Stimulated activated naive CD8-positive, alpha-beta T cell treated with anti-CD3 and anti-CD28 coated beads, Interleukin-15, Interleukin-2, amounts not matched to agents 100 ng/mL and 50 ng/mL, for 24 hours (primary cell): ENCODE data around the gene EQTN.
A peak's percentile ranks its signal among the peaks of the same experiment; 100 is the strongest.

Source experiments
- H3K27ac Mint-ChIP-seq: one replicate; pipeline ENCODE4 v1.8.0; 2021; ENCODE audit warnings: mild to moderate bottlenecking, mixed read lengths
- H3K27me3 Mint-ChIP-seq: one replicate; pipeline ENCODE4 v1.8.0; 2021; ENCODE audit warnings: mixed read lengths
- H3K36me3 Mint-ChIP-seq: one replicate; pipeline ENCODE4 v1.8.0; 2021; ENCODE audit warnings: low read depth, mixed read lengths
- H3K4me1 Mint-ChIP-seq: one replicate; pipeline ENCODE4 v1.8.0; 2021; ENCODE audit warnings: low read depth, mixed read lengths
- H3K4me3 Mint-ChIP-seq: one replicate; pipeline ENCODE4 v1.8.0; 2021; ENCODE audit warnings: mild to moderate bottlenecking, mixed read lengths
- H3K9me3 Mint-ChIP-seq: one replicate; pipeline ENCODE4 v1.8.0; 2021; ENCODE audit warnings: mixed read lengths

The EQTN gene

DNA sequence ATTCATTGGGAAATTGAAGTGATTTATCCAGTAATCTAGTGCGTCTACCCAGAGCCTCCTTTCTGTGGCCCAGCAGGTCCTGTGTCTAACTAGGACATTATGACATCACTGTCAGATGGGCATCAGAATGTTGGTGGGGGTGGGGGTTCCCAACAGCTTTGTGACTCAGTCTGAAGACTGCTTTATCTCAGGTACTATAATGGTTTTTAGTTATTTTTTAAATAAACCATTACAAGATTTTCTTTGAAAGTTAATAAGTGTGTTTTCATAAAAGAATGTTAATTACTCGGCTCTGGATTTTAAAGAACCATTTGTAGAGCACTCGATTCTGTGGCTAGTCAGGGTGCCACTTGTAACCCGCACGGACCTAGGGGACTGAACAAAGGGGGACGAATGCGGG is at the start of gene EQTN:
Gene EQTN, minus strand, starts transcription at position 101 of the 400 bp plus-strand sequence. Its CDS starts 95 bp downstream, at position 6.
- H3K27ac Mint-ChIP-seq: no peak within 1 kb of the TSS
- no peaks in the 10 kb centered on the region for H3K27me3 Mint-ChIP-seq
- no peak within 1 kb of the TSS for H3K4me3 Mint-ChIP-seq

DNA sequence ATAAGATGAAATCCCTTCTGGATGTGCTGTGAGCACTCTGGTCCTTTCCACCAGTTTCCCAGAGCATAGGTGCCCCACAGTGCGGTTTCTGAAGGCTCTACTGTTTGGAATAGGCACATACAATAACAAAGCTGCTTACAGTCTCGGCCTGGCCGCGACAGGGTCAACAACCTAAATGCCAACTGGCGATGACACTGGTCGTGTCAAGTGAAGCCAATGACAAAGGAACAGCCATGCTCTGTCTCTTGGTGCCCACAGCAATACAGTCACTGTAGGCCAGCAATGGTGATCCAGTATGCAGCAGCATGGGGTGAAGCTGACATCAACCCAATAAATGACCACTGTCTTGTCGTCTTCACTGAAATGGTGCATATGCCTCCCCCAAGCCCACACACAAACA is 47.8 kb upstream of the EQTN start:
- Mint-ChIP-seq H3K9me3 (no peaks in the 10 kb centered on the region), H3K36me3 (peaks cover 4% of the 10 kb centered on the region), H3K4me3 (no peak overlapping the region), H3K27me3 (no peaks in the 10 kb centered on the region), H3K27ac (no peak overlapping the region), H3K4me1 (peaks cover 13% of the 10 kb centered on the region)

More for the DNA sequence above, at the start of gene EQTN:
- Mint-ChIP-seq H3K36me3 (no peaks in the 10 kb centered on the region), H3K9me3 (no peaks in the 10 kb centered on the region), H3K4me1 (no peaks in the 10 kb centered on the region)

DNA sequence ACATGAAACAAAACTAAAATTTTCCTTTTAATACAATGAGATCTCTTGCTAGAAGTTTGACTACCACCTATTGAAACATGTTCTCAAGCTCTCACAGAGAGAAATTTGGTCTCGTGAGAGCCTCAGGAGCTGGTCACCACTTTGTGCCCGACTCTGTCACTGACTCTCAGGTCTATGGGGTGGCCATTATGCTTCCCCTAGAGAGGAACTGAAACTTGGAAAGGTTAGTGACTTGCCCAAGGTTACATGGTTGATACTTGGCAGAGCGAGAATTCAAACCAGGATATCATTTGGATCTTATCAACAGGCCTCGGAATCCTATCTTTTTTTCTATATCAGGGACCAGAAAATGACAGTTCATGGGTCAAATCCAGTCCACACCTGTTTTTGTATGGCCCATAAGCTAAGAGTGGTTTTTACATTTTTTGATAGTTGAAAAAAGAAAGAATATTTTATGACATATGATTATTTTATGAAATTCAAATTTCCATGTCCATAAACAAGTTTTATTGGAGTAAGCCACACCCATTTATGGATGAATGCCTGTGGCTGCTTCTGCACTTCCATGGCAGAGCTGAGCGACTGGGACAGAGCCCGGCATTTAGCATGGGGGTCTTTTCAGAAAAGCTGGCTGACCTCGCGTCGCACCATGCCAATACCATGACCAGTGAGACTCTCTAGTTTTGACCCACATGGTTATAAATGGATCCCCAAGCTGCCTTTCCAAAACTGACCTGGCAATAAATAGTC is 44.8 kb upstream of the EQTN start:
- no peak overlapping the region for H3K27ac Mint-ChIP-seq
- no peaks in the 10 kb centered on the region for H3K27me3 Mint-ChIP-seq

DNA sequence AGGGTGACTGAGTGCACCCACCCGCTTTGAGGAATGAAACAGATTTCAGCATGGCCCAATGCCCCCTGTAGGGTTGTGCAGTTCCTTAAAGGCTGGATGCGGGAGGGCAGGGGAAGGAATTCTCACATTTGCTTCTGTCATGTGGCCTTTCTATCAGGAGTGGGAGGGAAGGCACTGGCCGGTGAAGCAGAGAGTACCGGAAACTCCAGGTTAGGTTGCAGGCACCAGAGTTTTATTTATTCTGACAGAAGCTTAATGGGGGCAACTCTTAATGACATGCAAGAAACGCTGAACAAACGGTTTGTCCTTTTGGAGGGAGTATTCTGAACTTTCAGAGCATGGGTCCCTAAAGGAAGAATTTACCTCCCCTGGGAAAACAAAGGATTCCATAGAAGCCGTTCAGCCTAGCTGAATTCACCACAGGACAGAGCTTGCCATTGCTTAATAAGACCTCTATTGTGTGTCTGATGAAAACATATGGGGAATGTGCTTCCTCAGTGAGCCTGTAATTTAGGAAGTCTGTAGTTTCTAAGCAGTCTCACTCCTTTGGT is 44.1 kb upstream of the EQTN start:
- H3K4me1 Mint-ChIP-seq: peaks cover 3% of the 10 kb centered on the region

More for the DNA sequence above, 44.8 kb upstream of the EQTN start:
- no peak overlapping the region for H3K4me3 Mint-ChIP-seq
- H3K4me1 Mint-ChIP-seq: peaks cover 3% of the 10 kb centered on the region
- no peaks in the 10 kb centered on the region for H3K9me3 Mint-ChIP-seq
- H3K36me3 Mint-ChIP-seq: peaks cover 4% of the 10 kb centered on the region

DNA sequence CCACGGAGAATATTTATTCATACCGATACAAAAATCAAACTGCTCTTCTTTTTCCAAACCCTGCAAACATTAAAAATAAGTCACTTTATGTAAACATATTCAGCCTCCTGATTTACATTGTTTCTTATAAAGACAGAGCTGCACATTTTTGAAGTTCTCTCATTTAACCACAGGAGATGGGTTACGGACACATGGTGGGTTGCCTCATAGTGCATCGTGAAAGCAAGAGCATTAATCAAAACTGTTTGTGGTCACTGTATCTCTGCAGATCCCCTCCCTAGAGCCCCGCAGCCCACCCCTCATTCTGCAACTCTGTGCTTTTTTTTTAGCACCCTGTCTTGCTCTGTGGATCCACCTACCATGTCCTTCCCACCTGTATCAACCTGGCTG is 43.3 kb upstream of the EQTN start:
- no peaks in the 10 kb centered on the region for H3K9me3 Mint-ChIP-seq
- H3K27ac Mint-ChIP-seq: no peak overlapping the region
- H3K4me1 Mint-ChIP-seq: peaks cover 3% of the 10 kb centered on the region
- H3K27me3 Mint-ChIP-seq: no peaks in the 10 kb centered on the region
- H3K36me3 Mint-ChIP-seq: peaks cover 4% of the 10 kb centered on the region
- no peak overlapping the region for H3K4me3 Mint-ChIP-seq

More for the DNA sequence above, 44.1 kb upstream of the EQTN start:
- peaks cover 4% of the 10 kb centered on the region for H3K36me3 Mint-ChIP-seq
- H3K9me3 Mint-ChIP-seq: no peaks in the 10 kb centered on the region
- no peaks in the 10 kb centered on the region for H3K27me3 Mint-ChIP-seq
- H3K4me3 Mint-ChIP-seq: no peak overlapping the region
- no peak overlapping the region for H3K27ac Mint-ChIP-seq

DNA sequence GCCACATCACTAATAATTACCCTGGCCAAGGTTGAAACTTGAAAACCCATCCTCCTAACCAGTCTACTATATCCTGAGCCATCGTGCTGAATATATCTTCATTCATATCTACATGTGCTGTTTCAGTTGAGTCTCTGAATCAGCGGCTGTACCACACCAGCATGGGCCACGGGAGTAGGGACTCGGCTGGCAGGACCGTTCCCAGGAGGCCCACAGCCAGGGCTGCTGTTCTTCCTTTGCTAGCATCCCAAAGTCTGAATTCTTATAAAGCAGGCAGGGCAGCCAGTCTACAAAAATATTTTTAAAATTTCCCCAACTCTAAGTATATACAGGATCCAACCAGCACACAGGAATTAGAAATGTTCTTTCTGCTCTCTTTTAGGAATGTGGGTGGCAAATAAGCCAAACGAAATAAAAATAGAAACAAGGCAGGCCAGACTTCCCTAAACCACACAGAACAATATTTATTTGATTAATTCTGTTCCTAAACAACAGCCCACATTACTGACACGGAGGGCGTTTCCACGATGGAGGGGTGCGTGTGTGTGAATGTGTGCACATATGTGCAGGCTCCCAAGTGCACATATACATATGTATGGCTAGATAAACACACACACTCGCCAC is 42.8 kb upstream of the EQTN start:
- Mint-ChIP-seq H3K4me3 (no peak overlapping the region), H3K36me3 (peaks cover 4% of the 10 kb centered on the region), H3K4me1 (peaks cover 3% of the 10 kb centered on the region), H3K9me3 (no peaks in the 10 kb centered on the region), H3K27me3 (no peaks in the 10 kb centered on the region), H3K27ac (no peak overlapping the region)

DNA sequence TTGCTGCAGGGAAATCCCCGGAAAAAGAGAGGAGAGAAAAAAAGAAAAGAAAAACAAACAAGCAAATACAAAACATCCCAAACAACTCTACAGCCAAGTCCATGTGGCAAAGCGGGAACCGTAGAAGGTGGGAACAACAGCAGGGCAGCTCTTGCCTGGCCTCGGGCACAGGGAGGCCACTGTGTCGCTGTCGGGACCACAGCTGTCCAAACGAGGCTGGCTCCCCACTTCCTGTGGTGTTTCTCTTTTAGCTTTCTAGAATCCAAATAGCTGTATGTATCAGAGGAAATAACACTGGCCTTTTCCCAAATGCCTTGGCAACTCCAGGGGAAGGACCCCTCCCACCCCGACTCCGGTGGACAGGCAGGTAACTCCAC is 41.6 kb upstream of the EQTN start:
- Mint-ChIP-seq H3K27ac (no peak overlapping the region), H3K9me3 (no peaks in the 10 kb centered on the region), H3K27me3 (no peaks in the 10 kb centered on the region), H3K36me3 (peaks cover under 1% of the 10 kb centered on the region), H3K4me3 (no peak overlapping the region), H3K4me1 (peaks cover 3% of the 10 kb centered on the region)

DNA sequence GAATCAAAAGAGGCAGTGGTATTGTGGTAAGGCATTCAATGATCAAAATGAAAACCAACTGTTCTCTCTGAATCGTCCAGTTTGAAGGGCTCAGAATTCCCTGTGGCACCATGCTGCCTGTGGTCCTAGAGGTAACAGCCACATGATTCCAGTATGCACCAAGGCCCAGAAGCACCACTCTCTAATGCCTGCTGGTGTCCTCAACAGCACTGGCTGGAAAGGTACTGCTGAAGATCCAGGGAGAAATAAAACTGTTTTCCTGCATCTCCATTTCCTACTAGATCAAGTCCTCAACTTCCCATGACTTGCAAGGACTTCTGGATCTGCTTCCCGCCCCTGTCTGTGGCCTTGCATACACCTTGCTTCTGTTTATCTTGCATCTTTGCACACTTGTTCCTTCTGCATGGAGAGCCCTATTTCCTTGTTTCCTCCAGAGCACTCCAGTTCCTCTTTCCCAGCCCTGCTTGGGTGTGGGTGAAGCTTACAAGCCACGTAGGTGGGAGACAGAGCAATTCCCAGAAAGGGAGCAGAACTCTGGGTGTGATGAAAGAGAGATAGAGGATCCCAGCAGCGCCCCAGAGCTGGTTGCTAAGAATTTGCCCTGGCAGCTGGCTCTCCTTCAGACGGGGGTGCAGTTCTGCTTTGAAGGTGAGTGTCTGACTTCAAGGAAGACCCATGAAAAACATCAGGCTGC is 41.0 kb upstream of the EQTN start:
- no peaks in the 10 kb centered on the region for H3K36me3 Mint-ChIP-seq
- H3K4me3 Mint-ChIP-seq: no peak overlapping the region
- H3K4me1 Mint-ChIP-seq: peaks cover 3% of the 10 kb centered on the region
- no peaks in the 10 kb centered on the region for H3K27me3 Mint-ChIP-seq
- H3K27ac Mint-ChIP-seq: no peak overlapping the region
- H3K9me3 Mint-ChIP-seq: no peaks in the 10 kb centered on the region

DNA sequence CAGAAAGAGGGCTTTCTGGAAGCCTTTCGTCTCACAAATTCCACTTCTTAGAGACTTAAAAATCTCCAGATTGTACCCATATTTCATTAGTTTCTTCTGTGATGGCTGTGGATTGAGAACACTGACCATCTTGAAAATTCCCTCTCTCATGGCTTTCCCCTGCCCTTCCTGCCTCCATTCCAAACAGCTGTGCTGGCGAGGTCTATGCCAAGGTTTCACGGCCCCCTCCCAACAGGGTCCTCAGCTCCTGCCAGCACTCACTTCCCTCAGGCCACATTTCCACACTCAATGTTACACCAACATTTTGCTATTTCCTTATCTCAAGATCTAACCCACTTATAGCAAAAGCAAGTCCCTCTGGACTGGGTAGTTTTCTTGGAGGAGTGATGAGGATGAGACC is 40.3 kb upstream of the EQTN start:
- Mint-ChIP-seq H3K4me3 (no peak overlapping the region), H3K36me3 (no peaks in the 10 kb centered on the region), H3K27ac (peak overlapping the region; percentile 67), H3K27me3 (no peaks in the 10 kb centered on the region), H3K9me3 (no peaks in the 10 kb centered on the region), H3K4me1 (peaks cover 3% of the 10 kb centered on the region)

DNA sequence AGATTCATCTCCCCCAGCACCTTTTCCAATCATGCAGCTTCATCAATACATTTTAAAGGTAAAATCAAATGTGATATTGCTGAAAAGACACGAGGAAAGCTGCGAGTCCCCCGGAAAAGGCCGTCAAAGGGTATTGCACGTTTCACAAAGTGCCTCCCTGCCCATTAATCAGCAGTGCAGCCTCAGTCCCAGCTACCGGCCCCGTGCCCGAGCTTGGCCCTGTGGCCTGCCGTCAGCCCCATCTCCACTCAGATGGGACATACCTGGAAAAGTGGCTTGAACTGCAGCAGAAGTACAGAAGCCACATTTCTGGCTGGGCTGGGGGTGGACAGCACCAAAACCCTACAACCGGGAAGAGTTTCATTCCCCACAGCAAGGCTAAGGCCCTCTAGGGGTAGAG is 39.9 kb upstream of the EQTN start:
- no peaks in the 10 kb centered on the region for H3K27me3 Mint-ChIP-seq
- H3K4me3 Mint-ChIP-seq: no peak overlapping the region
- no peaks in the 10 kb centered on the region for H3K9me3 Mint-ChIP-seq
- H3K4me1 Mint-ChIP-seq: peaks cover 3% of the 10 kb centered on the region
- no peaks in the 10 kb centered on the region for H3K36me3 Mint-ChIP-seq
- H3K27ac Mint-ChIP-seq: no peak overlapping the region

DNA sequence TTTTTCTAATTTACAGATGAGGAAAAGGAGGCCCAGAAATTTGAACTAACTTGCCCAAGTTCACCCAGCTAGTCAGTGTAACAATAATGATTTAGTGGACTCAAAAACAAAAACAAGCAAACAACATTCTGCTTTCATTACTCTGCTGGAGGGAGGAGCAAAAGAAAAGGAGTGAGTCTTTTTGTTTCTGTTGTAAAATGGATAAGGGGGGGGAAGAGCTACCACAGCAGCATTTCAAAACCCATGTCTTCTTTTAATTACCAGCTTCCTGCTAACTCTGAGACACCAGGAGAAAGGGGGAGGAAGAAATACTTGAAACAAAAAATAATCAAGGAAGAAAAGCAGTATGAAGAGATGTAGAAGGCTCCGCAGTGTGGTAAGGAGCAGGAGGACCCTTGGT is 39.2 kb upstream of the EQTN start:
- Mint-ChIP-seq H3K9me3 (no peaks in the 10 kb centered on the region), H3K27me3 (no peaks in the 10 kb centered on the region), H3K4me3 (no peak overlapping the region), H3K4me1 (no peaks in the 10 kb centered on the region), H3K27ac (no peak overlapping the region), H3K36me3 (no peaks in the 10 kb centered on the region)

DNA sequence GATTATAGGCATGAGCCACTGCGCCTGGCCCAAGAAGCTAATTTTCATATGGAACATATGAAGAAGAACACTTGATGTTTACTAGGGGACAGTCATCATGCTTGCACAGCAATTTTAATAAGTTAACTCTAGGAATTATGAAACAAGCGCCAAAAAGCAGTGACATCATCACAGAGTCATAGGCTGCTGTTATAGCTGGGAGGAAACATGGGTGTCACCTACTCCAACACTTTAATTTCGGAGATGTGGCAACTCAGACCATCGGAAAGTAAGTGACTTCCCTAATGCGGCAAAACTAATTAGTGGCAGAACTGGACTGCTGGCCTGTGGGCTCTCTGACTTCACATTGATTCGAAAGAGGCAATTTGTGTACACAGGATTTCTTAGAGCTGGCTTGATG is 38.1 kb upstream of the EQTN start:
- no peak overlapping the region for H3K4me3 Mint-ChIP-seq

DNA sequence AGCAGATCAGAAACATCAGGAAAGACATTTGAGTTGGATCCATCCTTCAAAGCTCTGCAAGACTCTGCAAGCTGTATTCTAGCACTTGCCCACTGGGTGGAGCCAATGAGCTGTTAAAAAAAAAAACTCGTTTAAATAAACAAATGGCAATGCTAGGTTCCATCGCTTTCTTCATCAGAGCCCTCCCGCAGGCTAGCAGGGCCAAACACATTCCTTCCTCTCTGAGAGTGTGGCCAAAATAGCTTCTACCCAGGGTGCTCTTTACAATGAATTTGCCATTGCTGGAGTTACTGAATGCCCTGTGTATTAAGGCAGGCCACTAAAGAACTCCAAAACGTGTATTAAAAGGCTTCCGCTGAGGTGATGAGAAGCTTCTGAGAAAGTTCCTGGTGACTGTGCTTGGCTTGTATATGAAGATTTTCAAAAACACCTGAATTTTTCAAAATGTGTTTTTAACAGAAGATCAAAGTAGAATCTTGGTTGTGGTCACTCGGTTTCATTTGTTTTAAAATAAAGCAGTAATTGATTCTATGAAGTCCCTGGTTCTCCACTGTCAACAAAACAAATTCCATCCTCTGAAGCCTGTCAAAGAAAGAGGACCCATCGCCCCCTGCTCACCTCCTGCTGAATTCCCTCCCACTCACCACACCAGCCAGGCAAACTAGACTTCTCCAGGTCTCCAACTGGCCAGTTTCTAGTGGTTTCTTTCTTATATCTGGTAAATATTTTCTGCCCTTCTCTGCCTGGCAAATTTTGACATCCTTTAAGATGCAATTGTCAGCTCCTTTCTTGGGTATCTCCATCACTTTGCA is 36.5 kb upstream of the EQTN start:
- Mint-ChIP-seq H3K27ac (no peak overlapping the region), H3K27me3 (no peaks in the 10 kb centered on the region), H3K36me3 (no peaks in the 10 kb centered on the region), H3K9me3 (no peaks in the 10 kb centered on the region), H3K4me3 (no peak overlapping the region), H3K4me1 (no peaks in the 10 kb centered on the region)

More for the DNA sequence above, 38.1 kb upstream of the EQTN start:
- no peaks in the 10 kb centered on the region for H3K36me3 Mint-ChIP-seq
- H3K27ac Mint-ChIP-seq: no peak overlapping the region
- no peaks in the 10 kb centered on the region for H3K27me3 Mint-ChIP-seq
- H3K4me1 Mint-ChIP-seq: no peaks in the 10 kb centered on the region
- H3K9me3 Mint-ChIP-seq: no peaks in the 10 kb centered on the region

DNA sequence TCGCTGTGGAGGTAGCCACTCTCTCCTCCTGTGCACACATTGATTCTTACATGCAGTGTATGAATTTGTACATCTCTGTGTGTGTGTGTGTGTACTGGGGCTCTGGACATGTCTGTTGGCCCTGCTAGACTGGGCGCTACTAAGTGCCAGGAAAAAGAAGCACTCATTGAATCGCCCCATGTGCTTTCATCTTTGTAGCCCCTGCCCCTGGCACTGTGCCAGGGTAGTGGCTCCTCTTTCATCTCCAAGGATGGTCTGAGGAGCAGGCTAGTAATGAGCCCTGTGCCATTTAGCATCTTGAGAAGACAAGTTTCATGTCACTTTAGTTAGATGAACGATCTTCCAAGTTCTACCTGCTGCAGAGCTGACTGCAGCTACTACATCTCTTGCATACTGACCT is 34.4 kb upstream of the EQTN start:
- H3K27me3 Mint-ChIP-seq: no peaks in the 10 kb centered on the region
- no peak overlapping the region for H3K4me3 Mint-ChIP-seq
- H3K4me1 Mint-ChIP-seq: no peaks in the 10 kb centered on the region
- no peak overlapping the region for H3K27ac Mint-ChIP-seq
- H3K9me3 Mint-ChIP-seq: no peaks in the 10 kb centered on the region
- H3K36me3 Mint-ChIP-seq: no peaks in the 10 kb centered on the region
